H9 (cell line): Measurements from ENCODE around the gene DPYD. TPM values are rescaled to one million over a fixed set of nuclear protein-coding genes. Genes with fewer than 3 reads are reported as not detected.

Experiments used
- DNase-seq: peaks from one replicate; pipeline ENCODE4 v3.0.0-alpha.2; 2017
- H2AFZ ChIP-seq: one replicate; pipeline ENCODE4 v1.6.1; 2013; ENCODE audit warnings: mild to moderate bottlenecking, low read length, control low read depth, moderate library complexity
- H2AK5ac ChIP-seq: 2 replicates; pipeline ENCODE4 v1.6.1; 2013; ENCODE audit warnings: low read length, control low read depth, mixed read lengths; ENCODE audit not compliant: insufficient read length
- H2BK120ac ChIP-seq: one replicate; pipeline ENCODE4 v1.6.1; 2013; ENCODE audit warnings: low read depth, mild to moderate bottlenecking, low read length, control low read depth, inconsistent platforms; ENCODE audit not compliant: poor library complexity, severe bottlenecking
- H2BK12ac ChIP-seq: 2 replicates; pipeline ENCODE4 v1.6.1; 2013; ENCODE audit warnings: low read length, control low read depth, mixed read lengths, low read depth; ENCODE audit not compliant: insufficient read length
- H2BK15ac ChIP-seq: 2 replicates; pipeline ENCODE4 v1.6.1; 2013; ENCODE audit warnings: low read depth, low read length, control low read depth
- H2BK20ac ChIP-seq: one replicate; pipeline ENCODE4 v1.6.1; 2013; ENCODE audit warnings: low read depth, mild to moderate bottlenecking, low read length, control low read depth, inconsistent platforms; ENCODE audit not compliant: poor library complexity, severe bottlenecking
- H2BK5ac ChIP-seq: 2 replicates; pipeline ENCODE4 v1.6.1; 2013; ENCODE audit warnings: low read length, control low read depth, mixed read lengths; ENCODE audit not compliant: insufficient read length
- H3K14ac ChIP-seq: 2 replicates; pipeline ENCODE4 v1.6.1; 2013; ENCODE audit warnings: low read length, control low read depth; ENCODE audit not compliant: insufficient read depth
- H3K18ac ChIP-seq: 2 replicates; pipeline ENCODE4 v1.6.1; 2013; ENCODE audit warnings: low read depth, mild to moderate bottlenecking, mixed read lengths, low read length, control low read depth; ENCODE audit not compliant: insufficient read length
- H3K23ac ChIP-seq: 2 replicates; pipeline ENCODE4 v1.6.1; 2013; ENCODE audit warnings: low read length, control low read depth, mixed read lengths, low read depth; ENCODE audit not compliant: insufficient read length
- H3K23me2 ChIP-seq: 2 replicates; pipeline ENCODE4 v1.6.1; 2013; ENCODE audit warnings: low read depth, mild to moderate bottlenecking, mixed read lengths, low read length, control low read depth; ENCODE audit not compliant: insufficient read length, poor library complexity, severe bottlenecking
- H3K27ac ChIP-seq: 2 replicates; pipeline ENCODE4 v1.5.1; 2013; ENCODE audit warnings: low read length, control low read depth, mixed read lengths, low read depth; ENCODE audit not compliant: insufficient read length
- H3K27me3 ChIP-seq: 2 replicates; pipeline ENCODE4 v1.6.1; 2013; ENCODE audit warnings: low read length, control low read depth, inconsistent platforms; ENCODE audit not compliant: insufficient read depth
- H3K4ac ChIP-seq: 2 replicates; pipeline ENCODE4 v1.6.1; 2013; ENCODE audit warnings: low read depth, mild to moderate bottlenecking, control low read depth, inconsistent platforms, low read length, moderate library complexity
- H3K4me1 ChIP-seq: 2 replicates; pipeline ENCODE4 v1.6.1; 2013; ENCODE audit warnings: low read length, control low read depth, inconsistent platforms; ENCODE audit not compliant: insufficient read depth
- H3K4me2 ChIP-seq: 2 replicates; pipeline ENCODE4 v1.6.1; 2013; ENCODE audit warnings: low read length, control low read depth, mixed read lengths; ENCODE audit not compliant: insufficient read length, insufficient read depth
- H3K56ac ChIP-seq: 2 replicates; pipeline ENCODE4 v1.6.1; 2013; ENCODE audit warnings: low read depth, mild to moderate bottlenecking, mixed read lengths, low read length, control low read depth; ENCODE audit not compliant: insufficient read length
- H3K79me1 ChIP-seq: 2 replicates; pipeline ENCODE4 v1.6.1; 2013; ENCODE audit warnings: low read depth, mild to moderate bottlenecking, moderate library complexity, low read length, control low read depth, inconsistent platforms; ENCODE audit not compliant: insufficient read depth, poor library complexity, severe bottlenecking
- H3K79me2 ChIP-seq: 2 replicates; pipeline ENCODE4 v1.6.1; 2013; ENCODE audit warnings: low read length, control low read depth, inconsistent platforms; ENCODE audit not compliant: insufficient read depth
- H3K9ac ChIP-seq: 2 replicates; pipeline ENCODE4 v1.6.1; 2013; ENCODE audit warnings: low read length, control low read depth, mixed read lengths; ENCODE audit not compliant: insufficient read length; ENCODE audit errors: extremely low read depth
- H3K9me3 ChIP-seq: one replicate; pipeline ENCODE4 v1.6.1; 2013; ENCODE audit warnings: low read depth, low read length, inconsistent platforms; ENCODE audit not compliant: control insufficient read depth
- H3T11ph ChIP-seq: one replicate; pipeline ENCODE4 v1.6.1; 2013; ENCODE audit warnings: mild to moderate bottlenecking, low read length, control low read depth, inconsistent platforms
- H4K20me1 ChIP-seq: one replicate; pipeline ENCODE4 v1.6.1; 2013; ENCODE audit not compliant: control insufficient read depth, insufficient read length, insufficient read depth
- H4K5ac ChIP-seq: 2 replicates; pipeline ENCODE4 v1.6.1; 2013; ENCODE audit warnings: low read depth, mild to moderate bottlenecking, mixed read lengths, low read length, control low read depth; ENCODE audit not compliant: insufficient read length
- H4K8ac ChIP-seq: replicated peaks from 2 replicates; pipeline ENCODE4 v1.6.1; 2013; ENCODE audit warnings: low read length, control low read depth, mixed read lengths, low read depth; ENCODE audit not compliant: insufficient read length
- H4K91ac ChIP-seq: 2 replicates; pipeline ENCODE4 v1.6.1; 2013; ENCODE audit warnings: low read depth, mild to moderate bottlenecking, moderate library complexity, mixed read lengths, low read length, control low read depth; ENCODE audit not compliant: insufficient read length
- H3K27ac Mint-ChIP-seq, 3 experiments: 2 replicates in 2 of 3; 3 replicates in 1 of 3; pipeline ENCODE4 v1.8.0; 2020 to 2021; ENCODE audit warnings: mixed read lengths in 3 of 3, mild to moderate bottlenecking in 1 of 3, moderate library complexity in 1 of 3
- H3K27me3 Mint-ChIP-seq: 2 replicates; pipeline ENCODE4 v1.8.0; 2021; ENCODE audit warnings: low read depth, mild to moderate bottlenecking, moderate library complexity, mixed read lengths
- H3K36me3 Mint-ChIP-seq, 3 experiments: 2 replicates in 2 of 3; 3 replicates in 1 of 3; pipeline ENCODE4 v1.8.0; 2020 to 2021; ENCODE audit warnings: low read depth in 3 of 3, mixed read lengths in 3 of 3; ENCODE audit not compliant: insufficient read depth in 1 of 3
- H3K4me1 Mint-ChIP-seq, 2 experiments: 2 replicates each; pipeline ENCODE4 v1.8.0; 2020; ENCODE audit warnings: mixed read lengths in 2 of 2
- H3K4me3 Mint-ChIP-seq, 2 experiments: 2 replicates in 1 of 2; 3 replicates in 1 of 2; pipeline ENCODE4 v1.8.0; 2020 to 2021; ENCODE audit warnings: mild to moderate bottlenecking in 2 of 2, mixed read lengths in 2 of 2, moderate library complexity in 1 of 2
- H3K9me3 Mint-ChIP-seq, 2 experiments: 2 replicates in 1 of 2; 3 replicates in 1 of 2; pipeline ENCODE4 v1.8.0; 2020; ENCODE audit warnings: mild to moderate bottlenecking in 2 of 2, mixed read lengths in 2 of 2, moderate library complexity in 1 of 2
- WGBS: extraction: QIAGEN DNeasy Blood & Tissue Kit; methylation state at CpG from one replicate; pipeline ENCODE4 v1.1.7; 2013; ENCODE audit warnings: missing lambda C conversion rate, low lambda C conversion rate, mixed read lengths; ENCODE audit not compliant: insufficient read length; ENCODE audit errors: extremely low coverage; 5-methylcytosine and 5-hydroxymethylcytosine counted together
- total RNA-seq: library from RNA; stranded (reverse); gene quantifications from 2 replicates; pipeline ENCODE4 v1.2.1, GENCODE V29; 2021
- TF ChIP-seq, protein P1 (sequence below): fragments of 200-600 bp; sonication (generic); conservative IDR thresholded peaks from 3 replicates; pipeline ENCODE4 v1.8.0; 2021; ENCODE audit warnings: antibody characterized with exemption, mild to moderate bottlenecking

Gene DPYD
- total RNA-seq, 1 experiment from 2014 or later: 0.37 TPM

DNA sequence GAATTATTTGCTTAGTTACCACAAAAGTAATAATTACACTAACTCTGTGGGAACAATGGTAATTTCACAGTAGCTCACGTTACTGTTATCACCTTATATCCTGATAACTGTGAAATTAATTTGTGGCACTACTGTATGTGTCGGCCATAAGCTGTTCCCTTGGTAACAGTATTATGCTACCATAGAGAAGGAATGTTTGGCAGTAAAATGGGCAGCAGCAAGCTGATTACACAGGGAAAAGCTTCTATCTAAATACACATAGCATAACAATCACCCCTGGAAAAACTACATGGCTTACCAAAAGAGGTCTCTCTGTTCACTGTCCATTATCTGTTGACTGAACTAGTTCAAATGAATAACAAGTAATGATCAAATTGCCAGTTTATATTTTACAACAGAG, 124.1 kb downstream of the DPYD start:
- Mint-ChIP-seq H3K4me1 (no peaks in the 10 kb centered on the region; a peak in 1 of 4 replicates), H3K36me3 (no peaks in the 10 kb centered on the region), H3K27ac (no peak overlapping the region), H3K4me3 (no peak overlapping the region), H3K9me3 (no peaks in the 10 kb centered on the region), H3K27me3 (peaks cover 5% of the 10 kb centered on the region)
- TF ChIP-seq, protein P1, sequence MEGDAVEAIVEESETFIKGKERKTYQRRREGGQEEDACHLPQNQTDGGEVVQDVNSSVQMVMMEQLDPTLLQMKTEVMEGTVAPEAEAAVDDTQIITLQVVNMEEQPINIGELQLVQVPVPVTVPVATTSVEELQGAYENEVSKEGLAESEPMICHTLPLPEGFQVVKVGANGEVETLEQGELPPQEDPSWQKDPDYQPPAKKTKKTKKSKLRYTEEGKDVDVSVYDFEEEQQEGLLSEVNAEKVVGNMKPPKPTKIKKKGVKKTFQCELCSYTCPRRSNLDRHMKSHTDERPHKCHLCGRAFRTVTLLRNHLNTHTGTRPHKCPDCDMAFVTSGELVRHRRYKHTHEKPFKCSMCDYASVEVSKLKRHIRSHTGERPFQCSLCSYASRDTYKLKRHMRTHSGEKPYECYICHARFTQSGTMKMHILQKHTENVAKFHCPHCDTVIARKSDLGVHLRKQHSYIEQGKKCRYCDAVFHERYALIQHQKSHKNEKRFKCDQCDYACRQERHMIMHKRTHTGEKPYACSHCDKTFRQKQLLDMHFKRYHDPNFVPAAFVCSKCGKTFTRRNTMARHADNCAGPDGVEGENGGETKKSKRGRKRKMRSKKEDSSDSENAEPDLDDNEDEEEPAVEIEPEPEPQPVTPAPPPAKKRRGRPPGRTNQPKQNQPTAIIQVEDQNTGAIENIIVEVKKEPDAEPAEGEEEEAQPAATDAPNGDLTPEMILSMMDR: no peak
- Histone ChIP-seq H3K18ac (no peak overlapping the region), H3K4me1 (no peaks in the 10 kb centered on the region), H3T11ph (no peak overlapping the region), H3K23me2 (no peaks in the 10 kb centered on the region), H2BK5ac (no peak overlapping the region), H3K14ac (no peak overlapping the region), H4K20me1 (no peaks in the 10 kb centered on the region), H2BK120ac (no peak overlapping the region), H3K27ac (no peak overlapping the region), H3K23ac (no peak overlapping the region), H4K91ac (no peak overlapping the region), H3K79me2 (no peaks in the 10 kb centered on the region), H3K27me3 (no peaks in the 10 kb centered on the region), H2BK12ac (no peak overlapping the region), H4K5ac (no peak overlapping the region), H2BK20ac (no peak overlapping the region), H2BK15ac (no peak overlapping the region), H4K8ac (no peak overlapping the region), H3K9ac (no peak overlapping the region), H3K79me1 (no peaks in the 10 kb centered on the region), H3K4me2 (no peak overlapping the region), H3K9me3 (no peaks in the 10 kb centered on the region), H3K56ac (no peak overlapping the region), H2AK5ac (no peak overlapping the region), H3K4ac (no peak overlapping the region), H2AFZ (no peak overlapping the region)
- DNase-seq: no peak
- WGBS: no CpG with 5 or more reads among the region's 2 CpGs
